Astrocyte (in vitro differentiated cells and primary cell): ENCODE results near the gene SLC12A4. TPM values are rescaled to one million over a fixed set of nuclear protein-coding genes. Genes with fewer than 3 reads are reported as not detected.

ENCODE experiments used
- DNase-seq: peaks from one replicate; pipeline ENCODE4 v3.0.0-alpha.2; 2010; ENCODE audit warnings: low read depth
- FAIRE-seq: peaks from 2 replicates; lab custom pipeline; 2011; peaks lifted over from hg19 to GRCh38; lab: Jason Lieb, UNC
- H2AFZ ChIP-seq: 2 replicates; pipeline ENCODE4 v1.6.0; 2012; ENCODE audit warnings: low read depth, low read length, inconsistent platforms
- H3K27ac ChIP-seq: 2 replicates; pipeline ENCODE4 v1.5.1; 2011; ENCODE audit warnings: low read depth, low read length, inconsistent platforms
- H3K27me3 ChIP-seq: 2 replicates; pipeline ENCODE4 v1.6.0; 2011; ENCODE audit warnings: low read length, inconsistent platforms; ENCODE audit not compliant: insufficient read depth
- H3K36me3 ChIP-seq: 2 replicates; pipeline ENCODE4 v1.5.1; 2011; ENCODE audit warnings: low read length, inconsistent platforms; ENCODE audit not compliant: insufficient read depth
- H3K4me1 ChIP-seq: 2 replicates; pipeline ENCODE4 v1.5.1; 2011; ENCODE audit warnings: low read length, inconsistent platforms; ENCODE audit not compliant: insufficient read depth
- H3K4me2 ChIP-seq: 2 replicates; pipeline ENCODE4 v1.6.0; 2012; ENCODE audit warnings: low read length, inconsistent platforms
- H3K4me3 ChIP-seq: 2 replicates; pipeline ENCODE4 v1.5.1; 2011; ENCODE audit warnings: low read depth, mild to moderate bottlenecking, low read length, inconsistent platforms; ENCODE audit not compliant: insufficient read depth
- H3K79me2 ChIP-seq: 2 replicates; pipeline ENCODE4 v1.6.0; 2012; ENCODE audit warnings: mild to moderate bottlenecking, low read length, inconsistent platforms; ENCODE audit not compliant: insufficient read depth
- H3K9ac ChIP-seq: 2 replicates; pipeline ENCODE4 v1.6.0; 2012; ENCODE audit warnings: mild to moderate bottlenecking, low read length, inconsistent platforms
- H3K9me3 ChIP-seq: 2 replicates; pipeline ENCODE4 v1.5.1; 2012; ENCODE audit warnings: low read depth, mild to moderate bottlenecking, low read length, inconsistent platforms; ENCODE audit not compliant: insufficient read depth
- H4K20me1 ChIP-seq: 2 replicates; pipeline ENCODE4 v1.6.0; 2012; ENCODE audit warnings: low read length, inconsistent platforms; ENCODE audit not compliant: insufficient read depth
- H3K27ac Mint-ChIP-seq: one replicate; pipeline ENCODE4 v1.8.0; 2021; ENCODE audit warnings: mild to moderate bottlenecking, mixed read lengths; ENCODE audit not compliant: unreplicated experiment
- H3K27me3 Mint-ChIP-seq: one replicate; pipeline ENCODE4 v1.8.0; 2021; ENCODE audit warnings: low read depth, mixed read lengths; ENCODE audit not compliant: unreplicated experiment
- H3K36me3 Mint-ChIP-seq: one replicate; pipeline ENCODE4 v1.8.0; 2021; ENCODE audit warnings: low read depth, mixed read lengths; ENCODE audit not compliant: unreplicated experiment
- H3K4me1 Mint-ChIP-seq: one replicate; pipeline ENCODE4 v1.8.0; 2021; ENCODE audit warnings: low read depth, mixed read lengths; ENCODE audit not compliant: unreplicated experiment
- H3K4me3 Mint-ChIP-seq: one replicate; pipeline ENCODE4 v1.8.0; 2021; ENCODE audit warnings: mild to moderate bottlenecking, moderate library complexity, mixed read lengths; ENCODE audit not compliant: unreplicated experiment
- H3K9me3 Mint-ChIP-seq: one replicate; pipeline ENCODE4 v1.8.0; 2021; ENCODE audit warnings: mild to moderate bottlenecking, mixed read lengths; ENCODE audit not compliant: unreplicated experiment
- CTCF ChIP-seq: IDR thresholded peaks from 2 replicates; pipeline ENCODE4 v1.5.1; 2011; ENCODE audit warnings: low read depth, mild to moderate bottlenecking, inconsistent platforms, low read length, moderate library complexity; ENCODE audit not compliant: insufficient read depth
- EZH2 ChIP-seq: IDR thresholded peaks from 2 replicates; pipeline ENCODE4 v1.6.1; 2012; ENCODE audit warnings: mild to moderate bottlenecking, low read length, inconsistent platforms; ENCODE audit not compliant: insufficient read depth
- total RNA-seq: library from RNA; stranded (reverse); gene quantifications from 2 replicates; pipeline ENCODE4 v1.2.1, GENCODE V29; 2021

Gene SLC12A4
- total RNA-seq, 1 donor from 2014 or later: 118 TPM

GRCh38 chr16:68005786-68006286, 37.4 kb upstream of the SLC12A4 start:
- no peak overlapping the region for H2AFZ ChIP-seq
- DNase-seq (no peak), FAIRE-seq (no peak)
- H3K79me2 ChIP-seq: no peaks in the 10 kb centered on the region
- H3K27me3 ChIP-seq: no peaks in the 10 kb centered on the region
- no peak overlapping the region for H3K4me3 ChIP-seq
- Mint-ChIP-seq H3K27me3 (peaks cover 7% of the 10 kb centered on the region), H3K36me3 (no peaks in the 10 kb centered on the region), H3K4me3 (no peak overlapping the region), H3K27ac (no peak overlapping the region), H3K9me3 (no peaks in the 10 kb centered on the region), H3K4me1 (no peaks in the 10 kb centered on the region)
- H3K4me1 ChIP-seq: no peaks in the 10 kb centered on the region
- no peaks in the 10 kb centered on the region for H3K36me3 ChIP-seq
- H3K27ac ChIP-seq: no peak overlapping the region
- H3K9me3 ChIP-seq: no peaks in the 10 kb centered on the region
- H3K4me2 ChIP-seq: no peak overlapping the region
- H3K9ac ChIP-seq: no peak overlapping the region
- TF ChIP-seq CTCF (no peak), EZH2 (no peak)
- H4K20me1 ChIP-seq: no peaks in the 10 kb centered on the region

- H3K27ac Mint-ChIP-seq: no peak overlapping the region
- H3K4me1 ChIP-seq: no peaks in the 10 kb centered on the region
- FAIRE-seq: no peak
Observed at GRCh38 chr16:68005211-68005610, 36.8 kb upstream of the SLC12A4 start.

More at GRCh38 chr16:68005211-68005610, 36.8 kb upstream of the SLC12A4 start:
- Histone ChIP-seq H3K4me2 (no peak overlapping the region), H3K79me2 (no peaks in the 10 kb centered on the region), H3K9ac (no peak overlapping the region), H4K20me1 (no peaks in the 10 kb centered on the region), H2AFZ (no peak overlapping the region), H3K27ac (no peak overlapping the region), H3K27me3 (no peaks in the 10 kb centered on the region), H3K9me3 (no peaks in the 10 kb centered on the region), H3K36me3 (no peaks in the 10 kb centered on the region), H3K4me3 (no peak overlapping the region)
- Mint-ChIP-seq H3K36me3 (no peaks in the 10 kb centered on the region), H3K9me3 (no peaks in the 10 kb centered on the region), H3K4me3 (no peak overlapping the region), H3K4me1 (peaks cover 2% of the 10 kb centered on the region), H3K27me3 (peaks cover 7% of the 10 kb centered on the region)
- TF ChIP-seq EZH2 (no peak), CTCF (no peak)
- no peak for DNase-seq
